DND-41 (cell line): Measurements from ENCODE around the gene PMAIP1.

Experiments
- EZH2 ChIP-seq: IDR thresholded peaks from 3 replicates; pipeline ENCODE4 v1.6.1; 2012; ENCODE audit warnings: borderline replicate concordance, low read depth, mild to moderate bottlenecking, moderate library complexity, low read length, inconsistent platforms; ENCODE audit not compliant: severe bottlenecking
- TF ChIP-seq, protein P1 (sequence below): IDR thresholded peaks from 2 replicates; pipeline ENCODE4 v1.5.1; 2012; ENCODE audit warnings: borderline replicate concordance, low read length, moderate library complexity, mild to moderate bottlenecking; ENCODE audit not compliant: poor library complexity, severe bottlenecking; ENCODE audit errors: extremely low read depth

DNA sequence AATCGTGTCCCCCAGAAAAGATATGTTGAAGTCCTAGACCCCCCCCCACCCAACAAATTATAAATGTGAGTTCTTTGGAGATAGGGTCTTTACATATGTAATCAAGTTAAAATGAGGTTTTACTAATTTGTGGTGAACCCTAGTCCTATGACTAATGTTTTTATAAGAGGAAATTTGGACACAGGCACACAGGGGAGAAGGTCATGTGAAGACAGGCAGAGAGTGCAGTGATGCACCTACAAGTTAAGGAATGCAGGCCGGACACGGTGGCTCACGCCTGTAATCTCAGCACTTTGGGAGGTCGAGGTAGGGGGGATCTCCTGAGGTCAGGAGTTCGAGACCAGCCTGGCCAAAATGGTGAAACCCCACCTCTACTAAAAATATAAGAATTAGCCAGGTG, 5.8 kb upstream of the PMAIP1 start:
- TF ChIP-seq, protein P1, sequence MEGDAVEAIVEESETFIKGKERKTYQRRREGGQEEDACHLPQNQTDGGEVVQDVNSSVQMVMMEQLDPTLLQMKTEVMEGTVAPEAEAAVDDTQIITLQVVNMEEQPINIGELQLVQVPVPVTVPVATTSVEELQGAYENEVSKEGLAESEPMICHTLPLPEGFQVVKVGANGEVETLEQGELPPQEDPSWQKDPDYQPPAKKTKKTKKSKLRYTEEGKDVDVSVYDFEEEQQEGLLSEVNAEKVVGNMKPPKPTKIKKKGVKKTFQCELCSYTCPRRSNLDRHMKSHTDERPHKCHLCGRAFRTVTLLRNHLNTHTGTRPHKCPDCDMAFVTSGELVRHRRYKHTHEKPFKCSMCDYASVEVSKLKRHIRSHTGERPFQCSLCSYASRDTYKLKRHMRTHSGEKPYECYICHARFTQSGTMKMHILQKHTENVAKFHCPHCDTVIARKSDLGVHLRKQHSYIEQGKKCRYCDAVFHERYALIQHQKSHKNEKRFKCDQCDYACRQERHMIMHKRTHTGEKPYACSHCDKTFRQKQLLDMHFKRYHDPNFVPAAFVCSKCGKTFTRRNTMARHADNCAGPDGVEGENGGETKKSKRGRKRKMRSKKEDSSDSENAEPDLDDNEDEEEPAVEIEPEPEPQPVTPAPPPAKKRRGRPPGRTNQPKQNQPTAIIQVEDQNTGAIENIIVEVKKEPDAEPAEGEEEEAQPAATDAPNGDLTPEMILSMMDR = no peak
- no peak for TF ChIP-seq EZH2
